Stimulated activated CD4-positive, alpha-beta T cell treated with anti-CD3 and anti-CD28 coated beads, Interleukin-1b, Interleukin-23, amount 100 ng/mL, for 48 hours (primary cell): ENCODE data around the gene MIER1.
"Not testable (repeated sequence)": the region's sequence is repeated elsewhere in the genome, so short reads cannot be mapped to it uniquely, and the experiment has no call there.

ENCODE experiments used
- DNase-seq: peaks from one replicate; pipeline ENCODE4 v3.0.0-alpha.2; 2020

MIER1 gene

GRCh38 chr1:66940981-66941380 is 16.2 kb downstream of the MIER1 start:
- DNase-seq = no peak

DNA sequence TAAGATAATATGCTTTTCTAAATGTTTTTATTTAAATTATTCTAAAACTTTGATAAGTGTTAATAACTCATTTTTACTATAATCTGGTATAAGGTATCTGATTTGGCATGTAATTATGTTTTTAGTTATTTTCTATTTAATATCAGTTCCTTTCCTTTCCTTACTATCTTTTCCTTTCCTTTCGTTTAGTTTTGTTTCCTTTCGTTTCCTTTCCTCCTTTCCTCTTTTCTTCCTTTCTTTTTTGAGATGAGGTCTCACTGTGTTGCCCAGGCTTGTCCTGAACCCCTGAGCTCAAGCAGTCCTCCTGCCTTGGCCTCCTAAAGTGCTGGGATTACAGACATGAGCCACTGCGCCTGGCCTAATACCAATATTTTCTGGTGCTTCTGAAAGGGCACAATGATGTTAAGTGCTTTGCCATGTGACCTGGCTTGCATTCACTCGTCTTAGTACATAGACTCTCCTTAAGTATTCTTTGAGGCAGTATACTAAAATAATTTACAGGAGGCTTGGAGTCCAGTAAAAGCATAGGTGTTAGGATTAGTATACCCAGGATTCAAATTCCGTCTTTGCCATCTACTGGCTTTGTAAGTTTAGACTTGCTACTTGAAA is 18.7 kb downstream of the MIER1 start:
- DNase-seq = no peak

- no peak for DNase-seq
Observed at GRCh38 chr1:66944330-66945274, 19.8 kb downstream of the MIER1 start.

GRCh38 chr1:66945316-66945715 is 20.5 kb downstream of the MIER1 start:
- DNase-seq = no peak

DNA sequence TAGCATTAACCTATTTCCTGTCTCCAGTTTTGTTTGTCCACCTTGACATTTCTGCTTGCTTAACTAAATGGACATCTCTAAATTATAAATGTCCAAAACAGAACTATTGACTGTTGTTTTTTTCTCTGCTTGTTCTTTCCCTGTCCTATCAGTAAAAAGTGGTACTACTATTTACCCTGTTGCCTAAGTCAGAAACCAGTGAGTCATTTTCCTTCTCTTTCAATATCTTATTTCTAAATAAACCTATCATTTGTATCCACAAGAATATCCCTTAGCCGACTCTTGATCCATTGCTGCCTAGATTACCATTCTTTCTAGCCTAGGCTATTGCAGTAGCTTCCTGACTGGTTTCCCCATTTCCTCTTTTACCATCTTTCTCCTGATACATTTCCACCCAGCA is 22.5 kb downstream of the MIER1 start:
- no peak for DNase-seq

DNA sequence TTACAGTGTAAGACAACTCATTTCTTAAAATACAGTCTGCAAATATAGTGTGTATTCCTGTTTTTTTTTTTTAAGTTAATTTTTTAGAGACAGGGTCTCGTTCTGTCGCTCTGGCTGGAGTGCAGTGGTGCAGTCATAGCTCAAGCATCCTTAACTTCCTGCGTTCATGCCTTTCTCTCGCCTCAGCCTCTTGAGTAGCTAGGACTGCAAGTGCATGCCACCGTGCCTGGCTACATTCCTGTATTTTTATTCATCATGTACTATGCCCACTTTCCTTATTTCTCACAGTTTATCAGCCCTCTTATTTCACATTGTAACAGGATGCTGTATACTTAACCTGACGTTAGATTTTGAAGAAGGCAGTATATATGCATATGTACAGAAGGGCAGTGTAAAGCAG is 26.7 kb downstream of the MIER1 start:
- no peak for DNase-seq

DNA sequence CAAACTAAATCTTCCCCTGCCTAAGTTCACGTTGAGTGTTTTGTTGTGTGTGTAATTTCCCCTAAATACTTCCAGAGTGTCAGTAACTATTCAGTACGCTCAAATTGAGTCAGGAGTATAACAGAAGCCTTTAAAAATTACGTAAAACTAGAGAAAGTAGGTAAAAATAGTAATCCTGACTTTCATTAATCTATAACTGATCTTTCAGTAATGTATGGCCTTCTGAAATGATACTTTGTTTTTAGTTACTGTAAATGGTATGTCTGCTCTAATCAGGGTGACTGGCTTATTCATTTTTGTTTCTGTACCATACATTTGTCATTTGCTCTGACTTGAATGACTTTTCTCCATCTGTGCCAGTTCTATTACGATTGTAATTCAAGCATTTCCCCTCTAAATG is 29.4 kb downstream of the MIER1 start:
- DNase-seq = no peak

- DNase-seq = no peak
Observed at GRCh38 chr1:66957938-66958337, 33.1 kb downstream of the MIER1 start.

DNA sequence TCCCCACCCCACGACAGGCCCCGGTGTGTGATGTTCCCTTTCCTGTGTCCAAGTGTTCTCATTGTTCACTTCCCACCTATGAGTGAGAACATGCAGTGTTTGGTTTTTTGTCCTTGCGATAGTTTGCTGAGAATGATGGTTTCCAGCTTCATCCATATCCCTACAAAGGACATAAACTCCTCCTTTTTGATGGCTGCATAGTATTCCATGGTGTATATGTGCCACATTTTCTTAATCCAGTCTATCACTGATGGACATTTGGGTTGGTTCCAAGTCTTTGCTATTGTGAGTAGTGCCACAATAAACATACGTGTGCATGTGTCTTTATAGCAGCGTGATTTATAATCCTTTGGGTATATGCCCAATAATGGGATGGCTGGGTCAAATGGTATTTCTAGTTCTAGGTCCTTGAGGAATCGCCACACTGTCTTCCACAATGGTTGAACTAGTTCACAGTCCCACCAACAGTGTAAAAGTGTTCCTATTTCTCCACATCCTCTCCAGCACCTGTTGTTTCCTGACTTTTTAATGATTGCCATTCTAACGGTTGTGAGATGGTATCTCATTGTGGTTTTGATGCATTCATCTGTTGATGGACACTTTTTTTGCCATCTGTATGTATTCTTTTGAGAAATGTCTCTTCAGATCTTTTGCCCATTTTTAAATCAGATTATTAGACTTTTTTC is 41.5 kb downstream of the MIER1 start:
- not testable (repeated sequence) for DNase-seq

DNA sequence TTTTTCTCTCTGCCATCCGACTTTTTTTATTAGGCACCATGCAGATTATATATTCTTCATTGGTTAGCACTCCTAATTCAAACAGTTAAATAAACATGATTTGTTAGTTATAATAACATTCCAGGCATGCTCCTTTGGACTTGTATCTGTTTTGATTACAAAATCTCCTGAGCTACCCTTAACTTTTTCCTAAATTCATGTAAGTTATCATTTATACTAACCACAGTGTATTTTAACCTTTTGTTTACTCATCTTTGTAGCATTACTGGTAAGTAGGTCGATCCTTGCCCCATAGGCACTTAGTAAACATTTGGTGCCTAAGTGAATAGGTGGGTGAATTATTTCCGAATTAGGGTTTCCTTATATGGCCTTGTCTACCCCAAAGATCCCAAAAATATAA is 43.8 kb downstream of the MIER1 start:
- no peak for DNase-seq

DNA sequence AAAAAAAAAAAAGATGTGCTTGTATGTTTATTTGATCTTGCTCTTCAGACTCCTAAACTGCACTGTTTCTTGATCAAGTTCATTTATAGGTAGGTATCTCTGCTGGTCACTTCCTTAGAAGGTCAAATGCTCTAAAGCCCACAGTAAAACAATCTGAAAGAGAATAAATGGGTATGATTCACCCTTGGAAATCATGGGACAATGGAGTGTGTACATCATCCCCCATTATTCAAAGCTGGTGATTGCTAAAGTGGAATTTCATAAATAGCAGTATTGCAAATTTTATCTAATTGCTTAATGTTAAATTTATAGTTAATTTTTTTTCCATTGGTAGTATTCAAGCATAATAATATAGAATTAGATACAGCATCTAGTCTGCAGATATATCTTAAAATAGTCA is 53.4 kb downstream of the MIER1 start:
- DNase-seq = no peak

GRCh38 chr1:66979621-66980020 is 54.8 kb downstream of the MIER1 start:
- not testable (repeated sequence) for DNase-seq

GRCh38 chr1:66980745-66981367 is 56.1 kb downstream of the MIER1 start:
- DNase-seq = no peak

DNA sequence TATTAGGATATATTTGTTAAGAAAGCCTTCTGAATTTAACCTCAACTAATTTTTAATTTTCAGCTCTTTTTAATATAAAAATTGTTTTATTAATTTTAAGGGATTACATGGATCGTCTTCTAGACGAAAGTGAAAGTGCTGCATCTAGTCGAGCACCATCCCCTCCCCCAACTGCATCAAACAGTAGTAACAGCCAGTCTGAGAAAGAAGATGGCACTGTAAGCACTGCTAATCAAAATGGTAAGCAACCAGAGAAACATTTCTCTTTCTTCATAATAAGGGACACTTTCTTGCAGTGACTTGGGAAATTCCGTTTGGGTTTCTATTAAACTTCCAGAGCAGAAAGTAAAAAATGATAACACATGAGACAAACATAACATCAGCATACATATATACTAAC is 56.9 kb downstream of the MIER1 start:
- no peak for DNase-seq

- no peak for DNase-seq
Observed at GRCh38 chr1:66982561-66983260, 57.9 kb downstream of the MIER1 start.

DNA sequence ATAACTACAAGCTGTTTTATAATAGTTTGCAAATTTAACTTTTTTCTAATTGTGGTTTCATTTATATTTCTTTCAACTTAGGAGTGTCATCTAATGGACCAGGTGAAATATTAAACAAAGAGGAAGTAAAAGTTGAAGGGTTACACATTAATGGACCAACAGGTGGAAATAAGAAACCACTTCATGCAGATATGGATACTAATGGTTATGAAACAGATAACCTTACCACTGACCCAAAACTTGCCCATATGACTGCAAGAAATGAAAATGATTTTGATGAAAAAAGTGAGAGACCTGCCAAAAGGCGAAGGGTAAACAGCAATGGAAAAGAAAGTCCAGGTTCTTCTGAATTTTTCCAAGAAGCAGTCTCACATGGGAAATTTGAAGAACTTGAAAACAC is 59.7 kb downstream of the MIER1 start:
- DNase-seq = no peak

DNA sequence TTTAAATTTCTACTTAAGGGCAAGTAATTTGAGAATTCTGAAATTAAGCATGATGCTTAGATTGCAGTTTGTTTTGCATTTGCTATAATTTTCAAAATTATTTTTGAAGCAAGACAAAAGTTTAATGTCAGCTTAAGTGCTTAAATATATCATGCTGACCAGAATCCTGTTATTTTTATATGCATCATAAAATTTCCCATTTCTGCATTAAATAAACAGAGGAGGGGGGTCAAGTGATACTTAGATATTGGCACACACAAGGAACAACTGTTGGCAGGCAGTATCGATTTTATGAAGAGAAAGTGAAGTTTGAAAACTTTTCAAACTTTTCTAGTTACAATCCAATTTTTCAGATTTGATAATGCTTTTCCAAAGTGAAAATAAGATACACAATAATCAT is 61.0 kb downstream of the MIER1 start:
- DNase-seq = no peak

DNA sequence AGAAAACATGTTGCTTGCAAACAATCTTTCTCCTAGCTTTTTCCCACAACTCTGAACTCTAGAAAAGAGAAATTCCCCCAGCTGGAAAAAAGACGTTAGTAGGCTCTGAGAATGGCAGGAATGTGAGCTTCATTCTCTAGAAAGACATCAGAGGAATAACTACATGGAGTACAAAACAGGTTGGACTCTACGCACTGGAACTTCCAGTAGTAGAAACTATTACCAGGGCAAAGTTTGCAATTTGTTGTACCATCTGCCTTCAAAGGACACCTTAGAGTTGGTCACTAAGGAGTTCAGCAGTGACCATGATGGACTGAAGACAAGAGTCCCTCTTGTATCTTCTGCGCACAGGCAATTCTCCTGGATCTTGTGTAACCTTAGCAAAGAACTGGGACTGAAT is 68.3 kb downstream of the MIER1 start:
- DNase-seq = no peak

GRCh38 chr1:66996018-66996682 is 71.4 kb downstream of the MIER1 start:
- DNase-seq = peak; percentile 70

- DNase-seq = no peak
Observed at GRCh38 chr1:66998972-66999371, 74.2 kb downstream of the MIER1 start.

DNA sequence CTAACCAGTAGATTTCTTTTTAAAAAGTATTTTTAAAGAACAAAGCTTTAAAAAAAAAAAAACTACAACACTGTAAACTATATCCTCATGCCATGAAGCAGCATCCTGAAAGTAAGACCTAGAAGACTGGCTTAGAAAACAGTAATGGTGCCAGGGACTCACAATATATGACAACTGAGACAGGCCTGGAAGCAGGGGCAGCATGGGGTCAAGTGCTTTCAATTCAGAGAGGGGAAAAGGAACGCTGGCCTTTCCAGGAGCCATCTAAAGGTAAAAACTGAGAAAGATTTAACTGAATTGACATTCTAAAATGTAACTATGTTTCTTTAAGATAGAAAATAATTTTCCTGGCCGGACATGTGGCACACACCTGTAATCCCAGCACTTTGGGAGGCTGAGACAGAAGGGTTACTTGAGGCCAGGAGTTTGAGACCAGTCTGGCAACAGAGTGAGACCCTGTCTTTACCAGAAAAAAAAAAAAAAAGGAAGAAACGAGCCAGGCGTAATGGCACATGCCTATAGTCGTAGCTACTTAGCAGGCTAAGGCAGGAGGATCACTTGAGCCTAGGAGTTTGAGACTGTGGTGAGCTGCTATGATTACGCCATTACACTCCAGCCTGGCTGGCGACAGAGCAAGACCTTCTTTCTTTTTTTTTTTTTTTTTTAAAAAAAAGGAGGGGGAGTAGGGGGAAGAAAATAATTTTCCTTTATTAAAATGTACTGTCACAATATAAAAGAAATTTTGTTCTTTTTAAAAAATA is 75.0 kb downstream of the MIER1 start:
- no peak for DNase-seq
